Astrocyte of the cerebellum (primary cell): Measurements from ENCODE around the gene DOCK1.

Source experiments
- DNase-seq: peaks from one replicate; pipeline ENCODE4 v3.0.0-alpha.2; 2011; ENCODE audit warnings: low read depth
- H3K4me3 ChIP-seq: 2 replicates; pipeline ENCODE4 v1.5.1; 2011; ENCODE audit warnings: mild to moderate bottlenecking, low read depth, low read length, moderate library complexity
- in situ Hi-C: cut with HindIII; loops from 2 replicates; pipeline ENCODE4 v1.10.0; 2017; ENCODE audit warnings: low sequenced_read_pairs
- TF ChIP-seq, protein P1 (sequence below): IDR thresholded peaks from 2 replicates; pipeline ENCODE4 v1.5.1; 2012; ENCODE audit warnings: low read length, low read depth, moderate library complexity, mild to moderate bottlenecking; ENCODE audit errors: missing control alignments

The DOCK1 gene

DNA sequence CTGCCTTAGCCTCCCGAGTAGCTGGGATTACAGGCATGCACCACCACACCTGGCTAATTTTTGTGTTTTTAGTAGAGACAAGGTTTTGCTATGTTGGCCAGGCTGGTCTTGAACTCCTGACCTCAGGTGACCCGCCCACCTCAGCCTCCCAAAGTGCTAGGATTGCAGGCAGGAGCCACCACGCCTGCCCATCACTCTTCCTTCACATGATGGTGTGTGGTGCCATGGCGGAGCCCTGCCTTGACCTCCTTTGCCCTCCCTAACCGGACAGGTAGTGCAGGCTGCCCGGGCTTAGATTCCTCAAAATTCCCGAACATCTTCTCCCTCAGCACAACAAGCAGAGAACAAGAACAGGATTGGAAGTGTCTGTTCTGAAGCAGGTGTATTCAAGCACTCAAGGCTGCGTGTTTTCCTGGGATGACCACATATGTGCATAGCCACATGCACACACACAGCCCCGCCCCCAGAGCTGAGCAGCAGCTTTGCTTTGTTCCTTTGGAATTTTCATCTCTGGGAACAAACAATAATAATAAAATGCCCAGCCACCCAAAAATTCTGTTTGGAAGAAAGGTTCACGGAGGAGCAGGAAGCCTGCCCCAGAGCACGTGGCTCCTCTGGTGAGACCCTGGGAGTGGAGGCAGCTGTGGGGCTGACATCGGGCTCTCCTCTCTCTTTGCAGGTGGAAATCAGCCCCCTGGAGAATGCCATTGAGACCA lies 512.6 kb downstream of the DOCK1 start:
- H3K4me3 ChIP-seq, result no peak overlapping the region
- no peak for DNase-seq
- TF ChIP-seq, protein P1, sequence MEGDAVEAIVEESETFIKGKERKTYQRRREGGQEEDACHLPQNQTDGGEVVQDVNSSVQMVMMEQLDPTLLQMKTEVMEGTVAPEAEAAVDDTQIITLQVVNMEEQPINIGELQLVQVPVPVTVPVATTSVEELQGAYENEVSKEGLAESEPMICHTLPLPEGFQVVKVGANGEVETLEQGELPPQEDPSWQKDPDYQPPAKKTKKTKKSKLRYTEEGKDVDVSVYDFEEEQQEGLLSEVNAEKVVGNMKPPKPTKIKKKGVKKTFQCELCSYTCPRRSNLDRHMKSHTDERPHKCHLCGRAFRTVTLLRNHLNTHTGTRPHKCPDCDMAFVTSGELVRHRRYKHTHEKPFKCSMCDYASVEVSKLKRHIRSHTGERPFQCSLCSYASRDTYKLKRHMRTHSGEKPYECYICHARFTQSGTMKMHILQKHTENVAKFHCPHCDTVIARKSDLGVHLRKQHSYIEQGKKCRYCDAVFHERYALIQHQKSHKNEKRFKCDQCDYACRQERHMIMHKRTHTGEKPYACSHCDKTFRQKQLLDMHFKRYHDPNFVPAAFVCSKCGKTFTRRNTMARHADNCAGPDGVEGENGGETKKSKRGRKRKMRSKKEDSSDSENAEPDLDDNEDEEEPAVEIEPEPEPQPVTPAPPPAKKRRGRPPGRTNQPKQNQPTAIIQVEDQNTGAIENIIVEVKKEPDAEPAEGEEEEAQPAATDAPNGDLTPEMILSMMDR, result no peak
- in situ Hi-C loops, result no loop called here

DNA sequence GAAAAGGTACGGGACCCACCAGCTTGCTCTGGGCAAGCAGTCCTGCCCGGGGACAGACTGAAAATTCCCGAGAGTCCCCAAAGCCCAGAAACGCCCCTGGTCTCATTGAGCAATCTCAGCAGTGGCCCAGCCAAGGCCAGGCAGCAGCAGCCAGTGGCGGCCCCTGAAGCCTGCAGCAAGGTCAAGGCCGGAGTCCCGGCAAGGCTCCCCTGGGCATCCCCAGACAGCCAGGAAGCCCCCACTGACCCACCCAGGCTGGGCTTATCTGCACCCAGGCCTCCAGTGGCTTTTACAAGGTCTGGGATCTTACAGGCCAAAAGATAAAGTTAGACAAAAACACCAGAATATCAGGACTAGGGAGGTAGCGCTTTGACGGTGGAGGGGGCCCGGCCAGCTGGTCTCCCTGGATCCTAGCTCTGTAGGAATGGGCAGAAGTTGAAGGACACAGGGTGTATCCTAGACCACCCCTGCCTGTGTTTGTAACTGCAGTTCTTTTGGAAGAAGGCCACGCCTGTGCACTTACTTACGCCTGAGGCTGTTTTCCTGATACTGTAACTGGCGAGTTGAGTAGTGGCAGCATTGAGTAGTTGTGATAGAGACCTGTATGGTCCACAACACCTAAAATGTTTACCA lies 513.4 kb downstream of the DOCK1 start:
- TF ChIP-seq, protein P1, result no peak
- no peak overlapping the region for H3K4me3 ChIP-seq
- no peak for DNase-seq
- in situ Hi-C loops, result no loop called here

DNA sequence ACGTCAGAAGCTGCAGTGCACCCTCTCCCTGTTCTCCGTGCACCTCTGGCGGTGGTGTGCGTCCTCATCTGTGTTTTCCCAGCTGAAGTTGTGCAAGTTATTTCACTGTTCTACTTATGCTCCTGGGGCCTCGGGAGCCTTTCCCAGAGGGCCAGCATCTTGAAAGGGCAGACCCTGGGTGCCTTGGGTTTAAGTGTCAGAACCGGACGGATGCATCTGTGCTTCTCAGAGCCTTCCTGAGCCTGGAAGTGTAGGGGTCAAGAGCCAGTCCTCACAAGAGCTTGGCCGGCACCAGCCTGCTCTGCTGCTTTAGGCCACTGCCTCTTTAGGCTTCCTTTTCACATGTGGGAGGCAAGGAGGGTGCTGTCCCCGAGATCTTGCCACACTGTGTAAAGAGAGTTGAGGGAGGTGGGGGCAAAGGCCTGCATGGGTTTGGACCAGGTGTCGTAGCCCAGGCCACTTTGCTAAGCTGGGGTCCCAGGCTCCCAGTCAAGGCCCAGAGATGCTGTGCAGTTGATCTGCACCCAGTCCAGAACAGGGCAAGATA lies 515.0 kb downstream of the DOCK1 start:
- in situ Hi-C loops, result no loop called here
- no peak overlapping the region for H3K4me3 ChIP-seq
- TF ChIP-seq, protein P1, result no peak
- no peak for DNase-seq

DNA sequence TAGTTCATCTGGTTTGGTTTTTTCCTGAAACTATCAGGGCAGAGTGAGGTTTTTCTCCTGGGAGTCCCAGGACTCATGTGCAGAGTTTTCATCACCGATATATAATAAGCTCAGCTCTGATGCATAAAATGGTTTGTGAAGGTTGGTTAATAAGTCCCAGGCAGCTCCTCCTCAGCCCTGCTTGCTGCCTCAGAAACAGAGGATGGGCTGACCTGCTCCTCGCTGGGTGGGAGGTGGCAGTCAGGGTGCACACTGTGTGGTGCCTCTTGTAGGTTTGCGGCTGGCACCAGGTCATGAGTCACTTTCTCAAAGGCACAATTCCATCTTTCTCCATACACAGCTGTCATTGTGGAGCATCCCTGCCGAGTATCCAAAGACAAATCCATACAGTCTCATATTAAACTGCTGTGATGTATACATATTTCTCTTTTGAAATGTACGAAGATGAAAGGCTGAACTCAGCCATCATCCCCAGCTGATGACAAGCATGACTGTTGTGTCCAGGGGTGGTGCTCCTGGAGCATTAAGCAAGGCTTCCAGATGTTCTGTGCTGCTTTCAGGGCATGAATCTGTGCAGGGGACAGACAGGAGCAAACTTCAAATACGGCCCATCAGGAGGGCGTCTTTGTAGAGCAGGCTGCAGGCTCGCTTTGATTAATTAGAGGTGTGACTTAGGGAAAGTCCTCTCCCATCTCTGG lies 518.1 kb downstream of the DOCK1 start:
- in situ Hi-C loops, result no loop called here
- no peak overlapping the region for H3K4me3 ChIP-seq
- DNase-seq, result no peak
- TF ChIP-seq, protein P1, result no peak

DNA sequence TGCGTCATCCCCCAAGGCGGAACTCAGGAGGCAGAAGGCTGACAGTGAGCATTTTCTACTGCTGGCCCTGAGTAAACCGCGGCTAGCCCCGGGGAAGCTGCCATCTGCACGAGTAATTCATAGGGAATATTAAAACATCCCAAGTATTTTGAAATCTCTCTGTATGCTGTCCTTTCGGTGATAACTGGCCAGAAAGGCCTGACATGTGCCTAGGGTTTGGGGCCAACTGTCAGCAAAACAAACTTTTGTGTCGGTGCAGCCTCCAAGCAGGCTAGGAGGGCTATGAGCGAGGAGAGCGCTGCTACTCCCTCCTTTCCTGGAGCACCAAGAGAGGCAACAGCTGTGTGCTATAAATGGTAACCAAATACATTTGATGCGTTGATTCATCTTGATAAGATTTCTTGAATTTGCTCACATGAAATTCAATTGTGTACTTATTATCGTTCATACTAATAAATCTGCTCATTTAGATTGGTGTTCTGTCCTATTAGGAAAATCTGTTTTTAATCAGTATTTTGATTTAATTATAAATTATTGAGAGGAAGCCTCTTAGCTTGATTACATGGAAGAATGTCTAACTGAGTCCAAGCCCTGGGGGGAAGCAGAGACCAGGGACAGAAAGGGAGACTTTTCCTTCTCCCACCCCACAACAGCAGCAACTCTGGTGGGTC lies 519.5 kb downstream of the DOCK1 start:
- H3K4me3 ChIP-seq, result no peak overlapping the region
- TF ChIP-seq, protein P1, result no peak
- in situ Hi-C loops, result no loop called here
- DNase-seq, result no peak

DNA sequence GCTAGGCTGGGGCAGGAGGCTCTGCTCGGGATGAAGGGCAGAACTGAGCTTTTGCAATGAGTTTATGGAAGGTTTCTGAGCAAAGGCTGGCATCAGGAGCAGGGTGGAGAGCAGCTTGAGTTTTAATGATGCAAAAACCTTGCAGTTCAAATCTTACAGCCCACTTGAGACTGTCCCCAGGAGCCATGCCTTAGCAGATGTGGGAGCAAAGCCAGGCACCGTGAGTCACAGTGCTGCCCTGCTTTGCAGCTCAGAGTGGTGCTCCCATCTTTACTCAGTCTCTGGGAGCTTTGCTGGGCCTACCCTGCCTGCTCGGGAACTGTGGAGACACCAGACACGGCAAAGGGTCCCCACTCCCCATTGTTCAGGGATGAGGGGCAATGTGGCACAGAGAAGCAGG lies 521.5 kb downstream of the DOCK1 start:
- TF ChIP-seq, protein P1, result no peak
- in situ Hi-C loops, result no loop called here
- no peak overlapping the region for H3K4me3 ChIP-seq
- no peak for DNase-seq
